Measurements from ENCODE around the gene TTC38. TPM values are rescaled to one million over a fixed set of nuclear protein-coding genes. Genes with fewer than 3 reads are reported as not detected.

TTC38 gene
- total and polyA plus RNA-seq, 4 donors = 14.8 to 33.9 (median 28.6) TPM

GRCh38 chr22:46290121-46290842, 22.5 kb downstream of the TTC38 start:
- H3K27me3 ChIP-seq (ENCODE audit: control insufficient read depth in 3 of 3, insufficient read depth in 3 of 3, low read length in 2 of 3) = no peaks in the 10 kb centered on the region
- H3K4me3 ChIP-seq = no peak overlapping the region
- peaks cover 9 to 49% (median 13%) of the 10 kb centered on the region in 4 donors for H3K36me3 ChIP-seq (ENCODE audit: control insufficient read depth in 4 of 4, insufficient read depth in 4 of 4, low read length in 4 of 4)
- no peak for DNase-seq
- no peak overlapping the region for H3K9ac ChIP-seq (ENCODE audit: insufficient read depth in 1 of 2, low read length in 2 of 2)
- 95% methylated on average over 17 of the region's 17 CpGs for WGBS, 2 donors
- H3K9me3 ChIP-seq (ENCODE audit: control insufficient read depth in 4 of 4, insufficient read depth in 3 of 4, low read length in 3 of 4) = peaks cover 0 to 4% (median 0%) of the 10 kb centered on the region in 4 donors
- H3K27ac ChIP-seq (ENCODE audit: low read depth in 1 of 2, low read length in 1 of 2) = peak overlapping the region; percentile 32 to 43
- TF ChIP-seq CTCF (IDR thresholded peaks at IDR 0.05; ENCODE audit: control extremely low read depth, extremely low read depth) = no peak
- H3K4me1 ChIP-seq (ENCODE audit: control insufficient read depth in 5 of 5, insufficient read depth in 5 of 5, low read length in 5 of 5) = peaks cover 0 to 13% (median 0%) of the 10 kb centered on the region in 5 donors
- no peak for ATAC-seq (ENCODE audit: insufficient read depth, low FRiP score)

DNA sequence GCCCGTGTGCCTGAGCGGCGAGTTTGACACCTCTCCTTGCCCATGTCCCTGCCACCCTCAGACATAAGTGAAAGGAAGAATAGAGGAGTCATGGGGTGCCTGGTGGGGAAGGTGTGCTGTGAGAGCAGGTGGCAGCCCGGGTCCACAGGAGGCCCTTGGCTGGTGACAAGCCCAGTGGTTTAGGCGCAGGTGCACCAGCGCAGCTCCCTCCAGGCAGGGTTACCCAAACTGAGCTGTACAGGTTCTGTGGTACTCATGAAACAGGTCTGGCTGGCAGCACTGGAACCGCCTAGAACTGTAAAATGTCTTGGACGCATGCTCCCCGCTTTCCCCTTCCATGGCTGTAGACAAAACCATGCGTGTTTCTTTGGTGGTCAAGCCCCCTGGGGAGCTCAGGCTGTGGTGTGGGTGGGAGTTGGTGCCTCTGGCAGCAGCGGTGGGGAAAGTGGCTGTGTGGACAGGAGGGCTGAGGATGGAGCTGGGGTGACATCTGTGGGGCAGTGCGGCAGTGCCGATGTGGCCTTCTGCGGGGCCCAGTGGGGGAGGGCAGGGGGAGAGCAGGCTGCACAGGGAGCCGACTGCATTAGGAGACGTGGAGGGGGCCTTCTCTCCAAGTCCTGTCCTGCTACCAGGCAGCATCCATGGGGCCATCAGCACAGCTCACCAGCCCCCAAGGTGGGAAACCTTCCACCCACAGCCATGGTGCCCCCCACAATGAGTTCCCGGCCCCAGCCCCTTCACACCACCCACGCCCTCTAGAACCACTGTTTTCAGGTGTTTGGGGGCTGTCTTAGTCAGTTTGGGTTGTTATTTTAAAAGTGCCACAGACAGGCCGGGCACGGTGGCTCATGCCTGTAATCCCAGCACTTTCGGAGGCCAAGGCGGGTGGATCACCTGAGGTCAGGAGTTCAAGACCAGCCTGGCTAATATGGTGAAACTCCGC, 23.3 kb downstream of the TTC38 start:
- Histone ChIP-seq H3K4me3 (no peak overlapping the region), H3K9me3 (ENCODE audit: control insufficient read depth in 4 of 4, insufficient read depth in 3 of 4, low read length in 3 of 4) (peaks cover 0 to 4% (median 0%) of the 10 kb centered on the region in 4 donors), H3K9ac (ENCODE audit: insufficient read depth in 1 of 2, low read length in 2 of 2) (no peak overlapping the region), H3K27ac (ENCODE audit: low read depth in 1 of 2, low read length in 1 of 2) (no peak overlapping the region), H3K36me3 (ENCODE audit: control insufficient read depth in 4 of 4, insufficient read depth in 4 of 4, low read length in 4 of 4) (peaks cover 7 to 47% (median 13%) of the 10 kb centered on the region in 4 donors), H3K4me1 (ENCODE audit: control insufficient read depth in 5 of 5, insufficient read depth in 5 of 5, low read length in 5 of 5) (peaks cover 0 to 14% (median 4%) of the 10 kb centered on the region in 5 donors), H3K27me3 (ENCODE audit: control insufficient read depth in 3 of 3, insufficient read depth in 3 of 3, low read length in 2 of 3) (no peaks in the 10 kb centered on the region)
- TF ChIP-seq CTCF (IDR thresholded peaks at IDR 0.05; ENCODE audit: control extremely low read depth, extremely low read depth) = no peak
- no peak for ATAC-seq (ENCODE audit: insufficient read depth, low FRiP score)
- DNase-seq = no peak
- WGBS, 2 donors = 96 to 97% methylated on average over 22 to 23 of the region's 23 CpGs

- Histone ChIP-seq H3K9ac (ENCODE audit: insufficient read depth in 1 of 2, low read length in 2 of 2) (no peak overlapping the region), H3K27me3 (ENCODE audit: control insufficient read depth in 3 of 3, insufficient read depth in 3 of 3, low read length in 2 of 3) (no peaks in the 10 kb centered on the region), H3K36me3 (ENCODE audit: control insufficient read depth in 4 of 4, insufficient read depth in 4 of 4, low read length in 4 of 4) (peaks cover 7 to 39% (median 13%) of the 10 kb centered on the region in 4 donors), H3K9me3 (ENCODE audit: control insufficient read depth in 4 of 4, insufficient read depth in 3 of 4, low read length in 3 of 4) (peaks cover 0 to 4% (median 0%) of the 10 kb centered on the region in 4 donors), H3K4me3 (no peak overlapping the region), H3K27ac (ENCODE audit: low read depth in 1 of 2, low read length in 1 of 2) (no peak overlapping the region), H3K4me1 (ENCODE audit: control insufficient read depth in 5 of 5, insufficient read depth in 5 of 5, low read length in 5 of 5) (peaks cover 0 to 17% (median 6%) of the 10 kb centered on the region in 5 donors)
- ATAC-seq (ENCODE audit: insufficient read depth, low FRiP score) (no peak), DNase-seq (no peak)
- WGBS, 2 donors = 97% methylated on average over 3 of the region's 3 CpGs
- TF ChIP-seq CTCF (IDR thresholded peaks at IDR 0.05; ENCODE audit: control extremely low read depth, extremely low read depth) = no peak
Measured at GRCh38 chr22:46292173-46292572, 24.4 kb downstream of the TTC38 start.

All from lung (tissue), 12 donors.